GM23248 (cell line): ENCODE data around the gene PRPF18. TPM values are rescaled to one million over a fixed set of nuclear protein-coding genes. Genes with fewer than 3 reads are reported as not detected.

Source experiments
- DNase-seq: peaks from one replicate; pipeline ENCODE4 v3.0.0-alpha.2; 2015
- H2AFZ ChIP-seq: fragments of 200-600 bp; sonication (generic); 2 replicates; pipeline ENCODE4 v1.6.1; 2016; ENCODE audit warnings: antibody characterized with exemption
- H3F3A ChIP-seq: fragments of 200-600 bp; sonication (generic); 2 replicates; pipeline ENCODE4 v1.6.1; 2016; ENCODE audit warnings: mild to moderate bottlenecking, antibody characterized with exemption, mixed run types; ENCODE audit not compliant: insufficient read depth
- H3K27ac ChIP-seq: fragments of 200-600 bp; sonication (generic); 2 replicates; pipeline ENCODE4 v1.5.1; 2016; ENCODE audit warnings: mild to moderate bottlenecking
- H3K27me3 ChIP-seq: fragments of 200-600 bp; sonication (generic); replicated peaks from 2 replicates; pipeline ENCODE4 v1.6.1; 2016; ENCODE audit warnings: mild to moderate bottlenecking; ENCODE audit not compliant: insufficient read depth
- H3K36me3 ChIP-seq: fragments of 200-600 bp; sonication (generic); 2 replicates; pipeline ENCODE4 v1.6.1; 2016; ENCODE audit warnings: low read depth, mild to moderate bottlenecking
- H3K4me1 ChIP-seq: fragments of 200-600 bp; sonication (generic); 2 replicates; pipeline ENCODE4 v1.6.1; 2016; ENCODE audit warnings: mild to moderate bottlenecking; ENCODE audit not compliant: insufficient read depth
- H3K4me2 ChIP-seq: fragments of 200-600 bp; sonication (generic); one replicate; pipeline ENCODE4 v1.6.1; 2016; ENCODE audit warnings: mild to moderate bottlenecking; ENCODE audit not compliant: unreplicated experiment
- H3K4me3 ChIP-seq: fragments of 200-600 bp; sonication (generic); 2 replicates; pipeline ENCODE4 v1.5.1; 2016; ENCODE audit warnings: mild to moderate bottlenecking
- H3K79me2 ChIP-seq: fragments of 200-600 bp; sonication (generic); 2 replicates; pipeline ENCODE4 v1.6.1; 2016; ENCODE audit warnings: mild to moderate bottlenecking; ENCODE audit not compliant: insufficient read depth
- H3K9ac ChIP-seq: fragments of 200-600 bp; sonication (generic); 2 replicates; pipeline ENCODE4 v1.6.1; 2016; ENCODE audit warnings: mild to moderate bottlenecking
- H3K9me2 ChIP-seq: fragments of 200-600 bp; sonication (generic); 2 replicates; pipeline ENCODE4 v1.6.1; 2016; ENCODE audit warnings: mixed run types, mild to moderate bottlenecking, moderate library complexity; ENCODE audit not compliant: insufficient read depth
- H3K9me3 ChIP-seq: fragments of 200-600 bp; sonication (generic); one replicate; pipeline ENCODE4 v1.6.1; 2017; ENCODE audit warnings: low read depth
- H4K20me1 ChIP-seq: fragments of 200-600 bp; sonication (generic); 2 replicates; pipeline ENCODE4 v1.6.0; 2016; ENCODE audit not compliant: insufficient read depth
- EZH2 ChIP-seq: fragments of 200-600 bp; sonication (generic); IDR thresholded peaks from 2 replicates; pipeline ENCODE4 v1.6.1; 2018; ENCODE audit warnings: antibody characterized with exemption, mild to moderate bottlenecking; ENCODE audit not compliant: insufficient read depth, poor library complexity, severe bottlenecking
- EZH2phosphoT487 ChIP-seq: fragments of 200-600 bp; sonication (generic); IDR thresholded peaks from 2 replicates; pipeline ENCODE4 v1.6.1; 2018; ENCODE audit warnings: antibody characterized with exemption, moderate library complexity, mild to moderate bottlenecking, low read depth; ENCODE audit not compliant: insufficient read depth
- WGBS, 2 experiments: methylation state at CpG; one replicate each; pipeline ENCODE4 v1.1.6; 2015 to 2017; ENCODE audit warnings: low lambda C conversion rate in 2 of 2, low coverage in 1 of 2; ENCODE audit errors: missing lambda C conversion rate in 2 of 2; 5-methylcytosine and 5-hydroxymethylcytosine counted together
- in situ Hi-C: fragments of 300-500 bp; cut with MboI; formaldehyde crosslinking; loops from 2 replicates; pipeline ENCODE4 v1.15.0; 2020
- polyA plus RNA-seq: library from polyadenylated mRNA; unstranded; fragments of >200 nt; fragmentation: Nextera tagmentation; extraction: Ambion mirVana; gene quantifications from 2 replicates; pipeline ENCODE4 v1.2.1, GENCODE V29; 2016
- total RNA-seq: library from RNA; depleted of rRNA; stranded (reverse); fragments of >200 nt; shearing (Covaris generic); gene quantifications from 2 replicates; pipeline ENCODE4 v1.2.3, GENCODE V29; 2014

PRPF18 gene
- total and polyA plus RNA-seq, 2 experiments from 2014 or later = 21.8 to 30.2 TPM

- H3K4me2 ChIP-seq = no peak overlapping the region
- H3K9me3 ChIP-seq = no peaks in the 10 kb centered on the region
- no peak overlapping the region for H3K27ac ChIP-seq
- no peaks in the 10 kb centered on the region for H3K79me2 ChIP-seq
- no peaks in the 10 kb centered on the region for H3F3A ChIP-seq
- H3K36me3 ChIP-seq = peaks cover 37% of the 10 kb centered on the region
- H2AFZ ChIP-seq = no peak overlapping the region
- 82 to 87% methylated on average over 8 of the region's 8 CpGs for WGBS, 2 experiments
- in situ Hi-C loops = no loop called here
- no peaks in the 10 kb centered on the region for H3K9me2 ChIP-seq
- H3K4me3 ChIP-seq = no peak overlapping the region
- H4K20me1 ChIP-seq = no peaks in the 10 kb centered on the region
- peak; percentile 10 for DNase-seq
- no peak overlapping the region for H3K9ac ChIP-seq
- H3K4me1 ChIP-seq = no peaks in the 10 kb centered on the region
- no peaks in the 10 kb centered on the region for H3K27me3 ChIP-seq
- TF ChIP-seq EZH2phosphoT487 (no peak), EZH2 (no peak)
Measured at GRCh38 chr10:13614530-13615332, 28.0 kb downstream of the PRPF18 start.

- no peaks in the 10 kb centered on the region for H3K79me2 ChIP-seq
- no peaks in the 10 kb centered on the region for H3K27me3 ChIP-seq
- WGBS, 2 experiments = 66 to 70% methylated on average over 7 of the region's 7 CpGs
- no peaks in the 10 kb centered on the region for H3K9me2 ChIP-seq
- H3K4me2 ChIP-seq = no peak overlapping the region
- H3K36me3 ChIP-seq = peaks cover 26% of the 10 kb centered on the region
- in situ Hi-C loops = no loop called here
- no peaks in the 10 kb centered on the region for H3K4me1 ChIP-seq
- H2AFZ ChIP-seq = no peak overlapping the region
- DNase-seq = no peak
- no peak overlapping the region for H3K4me3 ChIP-seq
- TF ChIP-seq EZH2phosphoT487 = no peak
- TF ChIP-seq EZH2 = no peak
- no peaks in the 10 kb centered on the region for H4K20me1 ChIP-seq
- no peak overlapping the region for H3K9ac ChIP-seq
- no peaks in the 10 kb centered on the region for H3F3A ChIP-seq
- no peaks in the 10 kb centered on the region for H3K9me3 ChIP-seq
- H3K27ac ChIP-seq = no peak overlapping the region
Measured at GRCh38 chr10:13615650-13616300, 29.0 kb downstream of the PRPF18 start.

GRCh38 chr10:13617116-13617515 lies 30.4 kb downstream of the PRPF18 start:
- H3K36me3 ChIP-seq = peaks cover 18% of the 10 kb centered on the region
- no peak overlapping the region for H3K4me2 ChIP-seq

GRCh38 chr10:13621931-13622330 lies 35.2 kb downstream of the PRPF18 start:
- H3K4me3 ChIP-seq = no peak overlapping the region
- no peaks in the 10 kb centered on the region for H3F3A ChIP-seq
- H2AFZ ChIP-seq = no peak overlapping the region
- H3K79me2 ChIP-seq = no peaks in the 10 kb centered on the region
- TF ChIP-seq EZH2phosphoT487 (no peak), EZH2 (no peak)
- H3K27me3 ChIP-seq = no peaks in the 10 kb centered on the region
- H3K27ac ChIP-seq = no peak overlapping the region
- H3K9me2 ChIP-seq = no peaks in the 10 kb centered on the region
- H3K9me3 ChIP-seq = no peaks in the 10 kb centered on the region
- no peak overlapping the region for H3K9ac ChIP-seq
- no peaks in the 10 kb centered on the region for H3K4me1 ChIP-seq
- H3K36me3 ChIP-seq = 0 out of 2 replicates have a peak, but pooled peaks cover 7% of the 10 kb centered on the region
- no peak overlapping the region for H3K4me2 ChIP-seq
- DNase-seq = no peak
- no peaks in the 10 kb centered on the region for H4K20me1 ChIP-seq
- in situ Hi-C loops = no loop called here
- 50% methylated on average over 2 of the region's 2 CpGs for WGBS, 2 experiments

More at GRCh38 chr10:13617116-13617515, 30.4 kb downstream of the PRPF18 start:
- no peaks in the 10 kb centered on the region for H3K9me2 ChIP-seq
- no peak overlapping the region for H3K9ac ChIP-seq
- H3K4me1 ChIP-seq = no peaks in the 10 kb centered on the region
- no peak overlapping the region for H3K27ac ChIP-seq
- H3K79me2 ChIP-seq = no peaks in the 10 kb centered on the region
- H4K20me1 ChIP-seq = no peaks in the 10 kb centered on the region
- in situ Hi-C loops = no loop called here
- DNase-seq = no peak
- WGBS, 2 experiments = 46 to 49% methylated on average over 4 of the region's 4 CpGs
- no peak overlapping the region for H3K4me3 ChIP-seq
- no peaks in the 10 kb centered on the region for H3F3A ChIP-seq
- H3K9me3 ChIP-seq = no peaks in the 10 kb centered on the region
- no peak for TF ChIP-seq EZH2phosphoT487
- no peak for TF ChIP-seq EZH2
- H3K27me3 ChIP-seq = no peaks in the 10 kb centered on the region
- H2AFZ ChIP-seq = no peak overlapping the region
